Vagina (tissue), 2 donors: Measurements from ENCODE around the gene VPS18. TPM values are rescaled to one million over a fixed set of nuclear protein-coding genes. Genes with fewer than 3 reads are reported as not detected.

Source experiments
- DNase-seq, 2 donors: peaks; one replicate each; pipeline ENCODE4 v3.0.0-alpha.2; 2017; ENCODE audit errors: extremely low spot score in 2 of 2
- H3K27ac ChIP-seq: fragments of 200-600 bp; sonication (generic); one replicate; pipeline ENCODE4 v1.5.1; 2019
- H3K27me3 ChIP-seq: fragments of 200-600 bp; sonication (generic); one replicate; pipeline ENCODE4 v1.5.1; 2019
- H3K36me3 ChIP-seq, 2 donors: fragments of 200-600 bp; sonication (generic); one replicate each; pipeline ENCODE4 v1.5.1; 2017 to 2019
- H3K4me1 ChIP-seq: fragments of 200-600 bp; sonication (generic); one replicate; pipeline ENCODE4 v1.5.1; 2019
- H3K4me3 ChIP-seq, 2 donors: fragments of 200-600 bp; sonication (generic); 1 replicate in 1 of 2; 2 replicates in 1 of 2; pipeline ENCODE4 v1.5.1; 2016 to 2019
- H3K9me3 ChIP-seq: fragments of 200-600 bp; sonication (generic); one replicate; pipeline ENCODE4 v1.5.1; 2019
- POLR2A ChIP-seq, 2 donors: fragments of 450-650 bp; IDR thresholded peaks; one replicate each; pipeline ENCODE4 v1.6.1; 2017; ENCODE audit warnings: antibody characterized with exemption in 2 of 2, mild to moderate bottlenecking in 2 of 2, moderate library complexity in 2 of 2
- POLR2AphosphoS5 ChIP-seq, 2 donors: sonication (generic); formaldehyde crosslinking; IDR thresholded peaks; one replicate each; pipeline ENCODE4 v1.9.0; 2017; ENCODE audit warnings: antibody characterized with exemption in 2 of 2, mild to moderate bottlenecking in 2 of 2, low read depth in 1 of 2; ENCODE audit not compliant: insufficient read depth in 1 of 2
- intact Hi-C: fragments of 100-400 bp; cut with DNase I; formaldehyde crosslinking; loops from one replicate; pipeline ENCODE4 v1.15.1; 2023
- total RNA-seq: library from RNA; depleted of rRNA; stranded (reverse); fragments of >200 nt; gene quantifications from one replicate; pipeline ENCODE4 v1.2.3, GENCODE V29; 2016
- TF ChIP-seq, protein P1 (sequence below), 3 experiments: fragments of 450-650 bp in 2 of 3; fragments of 200-600 bp in 1 of 3; sonication (generic) in 1 of 3; IDR thresholded peaks; one replicate each; pipeline ENCODE4 v1.5.1; 2017 to 2019; ENCODE audit warnings: antibody characterized with exemption in 3 of 3, mild to moderate bottlenecking in 2 of 3, moderate library complexity in 2 of 3

VPS18 gene
- total RNA-seq, 1 donor from 2014 or later = 21.4 TPM

- H3K4me3 ChIP-seq = no peak overlapping the region
- H3K9me3 ChIP-seq = no peaks in the 10 kb centered on the region
- intact Hi-C loops = no loop called here
- peaks cover 37% of the 10 kb centered on the region for H3K4me1 ChIP-seq
- no peak overlapping the region for H3K27ac ChIP-seq
- H3K27me3 ChIP-seq = peaks cover 6% of the 10 kb centered on the region
- no peak for DNase-seq
- no peaks in the 10 kb centered on the region for H3K36me3 ChIP-seq
- TF ChIP-seq POLR2AphosphoS5 (IDR thresholded peaks at IDR 0.05; ENCODE audit: insufficient read depth in 1 of 2, low read depth in 1 of 2) (no peak), POLR2A (IDR thresholded peaks at IDR 0.05) (no peak)
- TF ChIP-seq, protein P1, sequence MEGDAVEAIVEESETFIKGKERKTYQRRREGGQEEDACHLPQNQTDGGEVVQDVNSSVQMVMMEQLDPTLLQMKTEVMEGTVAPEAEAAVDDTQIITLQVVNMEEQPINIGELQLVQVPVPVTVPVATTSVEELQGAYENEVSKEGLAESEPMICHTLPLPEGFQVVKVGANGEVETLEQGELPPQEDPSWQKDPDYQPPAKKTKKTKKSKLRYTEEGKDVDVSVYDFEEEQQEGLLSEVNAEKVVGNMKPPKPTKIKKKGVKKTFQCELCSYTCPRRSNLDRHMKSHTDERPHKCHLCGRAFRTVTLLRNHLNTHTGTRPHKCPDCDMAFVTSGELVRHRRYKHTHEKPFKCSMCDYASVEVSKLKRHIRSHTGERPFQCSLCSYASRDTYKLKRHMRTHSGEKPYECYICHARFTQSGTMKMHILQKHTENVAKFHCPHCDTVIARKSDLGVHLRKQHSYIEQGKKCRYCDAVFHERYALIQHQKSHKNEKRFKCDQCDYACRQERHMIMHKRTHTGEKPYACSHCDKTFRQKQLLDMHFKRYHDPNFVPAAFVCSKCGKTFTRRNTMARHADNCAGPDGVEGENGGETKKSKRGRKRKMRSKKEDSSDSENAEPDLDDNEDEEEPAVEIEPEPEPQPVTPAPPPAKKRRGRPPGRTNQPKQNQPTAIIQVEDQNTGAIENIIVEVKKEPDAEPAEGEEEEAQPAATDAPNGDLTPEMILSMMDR (IDR thresholded peaks at IDR 0.05) = no peak
Measured at GRCh38 chr15:40932649-40933516, 38.6 kb downstream of the VPS18 start.

- no peaks in the 10 kb centered on the region for H3K9me3 ChIP-seq
- no peak for TF ChIP-seq POLR2A (IDR thresholded peaks at IDR 0.05)
- peaks cover 6% of the 10 kb centered on the region for H3K27me3 ChIP-seq
- no peaks in the 10 kb centered on the region for H3K36me3 ChIP-seq
- H3K4me3 ChIP-seq = no peak overlapping the region
- intact Hi-C loops = no loop called here
- no peak overlapping the region for H3K27ac ChIP-seq
- peaks cover 31% of the 10 kb centered on the region for H3K4me1 ChIP-seq
- no peak for DNase-seq
Measured at GRCh38 chr15:40933517-40933902, 39.3 kb downstream of the VPS18 start.

- peaks cover 22% of the 10 kb centered on the region for H3K4me1 ChIP-seq
- H3K36me3 ChIP-seq = no peaks in the 10 kb centered on the region
- no peaks in the 10 kb centered on the region for H3K9me3 ChIP-seq
- no peak for TF ChIP-seq POLR2A (IDR thresholded peaks at IDR 0.05)
- TF ChIP-seq, protein P1 (IDR thresholded peaks at IDR 0.05) = no peak
- no peak for TF ChIP-seq POLR2AphosphoS5 (IDR thresholded peaks at IDR 0.05; ENCODE audit: insufficient read depth in 1 of 2, low read depth in 1 of 2)
- no peak for DNase-seq
- H3K27ac ChIP-seq = no peak overlapping the region
- H3K4me3 ChIP-seq = no peak overlapping the region
- intact Hi-C loops = no loop called here
- H3K27me3 ChIP-seq = peaks cover 6% of the 10 kb centered on the region
Measured at GRCh38 chr15:40934457-40934856, 40.2 kb downstream of the VPS18 start.

DNA sequence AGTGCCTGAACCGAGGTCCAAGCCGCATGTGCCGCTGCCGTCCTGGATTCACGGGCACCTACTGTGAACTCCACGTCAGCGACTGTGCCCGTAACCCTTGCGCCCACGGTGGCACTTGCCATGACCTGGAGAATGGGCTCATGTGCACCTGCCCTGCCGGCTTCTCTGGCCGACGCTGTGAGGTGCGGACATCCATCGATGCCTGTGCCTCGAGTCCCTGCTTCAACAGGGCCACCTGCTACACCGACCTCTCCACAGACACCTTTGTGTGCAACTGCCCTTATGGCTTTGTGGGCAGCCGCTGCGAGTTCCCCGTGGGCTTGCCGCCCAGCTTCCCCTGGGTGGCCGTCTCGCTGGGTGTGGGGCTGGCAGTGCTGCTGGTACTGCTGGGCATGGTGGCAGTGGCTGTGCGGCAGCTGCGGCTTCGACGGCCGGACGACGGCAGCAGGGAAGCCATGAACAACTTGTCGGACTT is 42.0 kb downstream of the VPS18 start:
- intact Hi-C loops = no loop called here
- Histone ChIP-seq H3K4me3 (no peak overlapping the region), H3K27me3 (peaks cover 5% of the 10 kb centered on the region), H3K9me3 (no peaks in the 10 kb centered on the region), H3K27ac (no peak overlapping the region), H3K36me3 (no peaks in the 10 kb centered on the region), H3K4me1 (peaks cover 18% of the 10 kb centered on the region)
- TF ChIP-seq POLR2AphosphoS5 (IDR thresholded peaks at IDR 0.05; ENCODE audit: insufficient read depth in 1 of 2, low read depth in 1 of 2) (no peak), POLR2A (IDR thresholded peaks at IDR 0.05) (no peak)
- TF ChIP-seq, protein P1 (IDR thresholded peaks at IDR 0.05) = no peak
- DNase-seq = no peak

GRCh38 chr15:40936709-40937666 is 42.7 kb downstream of the VPS18 start:
- Histone ChIP-seq H3K27me3 (no peaks in the 10 kb centered on the region), H3K4me1 (peaks cover 16% of the 10 kb centered on the region), H3K4me3 (no peak overlapping the region), H3K9me3 (no peaks in the 10 kb centered on the region), H3K27ac (no peak overlapping the region), H3K36me3 (no peaks in the 10 kb centered on the region)
- TF ChIP-seq POLR2AphosphoS5 (IDR thresholded peaks at IDR 0.05; ENCODE audit: insufficient read depth in 1 of 2, low read depth in 1 of 2) (no peak), POLR2A (IDR thresholded peaks at IDR 0.05) (no peak)
- TF ChIP-seq, protein P1 (IDR thresholded peaks at IDR 0.05) = no peak
- no peak for DNase-seq
- intact Hi-C loops = no loop called here
